ENCODE measurements around the gene RGL4.

RGL4 gene

GRCh38 chr22:23652286-23652685 is 38.5 kb upstream of the RGL4 start:
- no peaks in the 10 kb centered on the region for H3F3A ChIP-seq (ENCODE audit: control insufficient read depth, insufficient read depth)
- H3K9me2 ChIP-seq (replicated peaks; ENCODE audit: control insufficient read depth, low read length) = no peaks in the 10 kb centered on the region
- no peak overlapping the region for H3K4me3 ChIP-seq (ENCODE audit: low read length)
- no peak overlapping the region for H3K4me2 ChIP-seq (ENCODE audit: low read length)
- no peak overlapping the region for H3K27ac ChIP-seq (ENCODE audit: low read depth, low read length)
- H3K79me2 ChIP-seq (ENCODE audit: control insufficient read depth, low read length) = no peaks in the 10 kb centered on the region
- no peaks in the 10 kb centered on the region for H4K20me1 ChIP-seq (ENCODE audit: control insufficient read depth, insufficient read depth, low read depth, low read length)
- H3K4me1 ChIP-seq (ENCODE audit: control insufficient read depth, low read length) = no peaks in the 10 kb centered on the region
- no peaks in the 10 kb centered on the region for H3K9me3 ChIP-seq (ENCODE audit: control insufficient read depth, insufficient read depth, low read length)
- H3K36me3 ChIP-seq (ENCODE audit: control insufficient read depth, low read length) = no peaks in the 10 kb centered on the region
- H3K27me3 ChIP-seq (ENCODE audit: control insufficient read depth, low read length) = no peaks in the 10 kb centered on the region
- TF ChIP-seq CTCF (IDR thresholded peaks at IDR 0.05; ENCODE audit: low read depth, low read length, poor library complexity, severe bottlenecking) (no peak), EZH2phosphoT487 (IDR thresholded peaks at IDR 0.05; ENCODE audit: borderline replicate concordance, low read length) (no peak)

- no peaks in the 10 kb centered on the region for H3K9me2 ChIP-seq (replicated peaks; ENCODE audit: control insufficient read depth, low read length)
- no peaks in the 10 kb centered on the region for H3K79me2 ChIP-seq (ENCODE audit: control insufficient read depth, low read length)
- H3F3A ChIP-seq (ENCODE audit: control insufficient read depth, insufficient read depth) = no peaks in the 10 kb centered on the region
- no peaks in the 10 kb centered on the region for H3K27me3 ChIP-seq (ENCODE audit: control insufficient read depth, low read length)
- no peaks in the 10 kb centered on the region for H3K9me3 ChIP-seq (ENCODE audit: control insufficient read depth, insufficient read depth, low read length)
- H4K20me1 ChIP-seq (ENCODE audit: control insufficient read depth, insufficient read depth, low read depth, low read length) = no peaks in the 10 kb centered on the region
- TF ChIP-seq CTCF (IDR thresholded peaks at IDR 0.05; ENCODE audit: low read depth, low read length, poor library complexity, severe bottlenecking) (no peak), EZH2phosphoT487 (IDR thresholded peaks at IDR 0.05; ENCODE audit: borderline replicate concordance, low read length) (no peak)
- no peaks in the 10 kb centered on the region for H3K36me3 ChIP-seq (ENCODE audit: control insufficient read depth, low read length)
- no peak overlapping the region for H3K27ac ChIP-seq (ENCODE audit: low read depth, low read length)
- H3K4me3 ChIP-seq (ENCODE audit: low read length) = no peak overlapping the region
- no peak overlapping the region for H3K4me2 ChIP-seq (ENCODE audit: low read length)
- no peaks in the 10 kb centered on the region for H3K4me1 ChIP-seq (ENCODE audit: control insufficient read depth, low read length)
These were observed 38.1 kb upstream of the RGL4 start for GRCh38 chr22:23652711-23653110.

- H3K9me3 ChIP-seq (ENCODE audit: control insufficient read depth, insufficient read depth, low read length) = no peaks in the 10 kb centered on the region
- H3K36me3 ChIP-seq (ENCODE audit: control insufficient read depth, low read length) = peaks cover 7% of the 10 kb centered on the region; the same call in 1 of the 2 replicates
- TF ChIP-seq CTCF (IDR thresholded peaks at IDR 0.05; ENCODE audit: low read depth, low read length, poor library complexity, severe bottlenecking) = no peak
- no peak for TF ChIP-seq EZH2phosphoT487 (IDR thresholded peaks at IDR 0.05; ENCODE audit: borderline replicate concordance, low read length)
- no peaks in the 10 kb centered on the region for H3K27me3 ChIP-seq (ENCODE audit: control insufficient read depth, low read length)
- H3K9me2 ChIP-seq (replicated peaks; ENCODE audit: control insufficient read depth, low read length) = no peaks in the 10 kb centered on the region
- no peak overlapping the region for H3K27ac ChIP-seq (ENCODE audit: low read depth, low read length)
- H3K79me2 ChIP-seq (ENCODE audit: control insufficient read depth, low read length) = no peaks in the 10 kb centered on the region
- no peak overlapping the region for H3K4me3 ChIP-seq (ENCODE audit: low read length)
- no peak overlapping the region for H3K4me2 ChIP-seq (ENCODE audit: low read length)
- no peaks in the 10 kb centered on the region for H3K4me1 ChIP-seq (ENCODE audit: control insufficient read depth, low read length)
- no peaks in the 10 kb centered on the region for H4K20me1 ChIP-seq (ENCODE audit: control insufficient read depth, insufficient read depth, low read depth, low read length)
- H3F3A ChIP-seq (ENCODE audit: control insufficient read depth, insufficient read depth) = no peaks in the 10 kb centered on the region
These were observed 34.8 kb upstream of the RGL4 start for GRCh38 chr22:23655891-23656475.

Measured in DOHH2 (cell line).